ENCODE measurements around the gene PRKCQ.

GRCh38 chr10:6393168-6393567, 186.9 kb downstream of the PRKCQ start:
- TF ChIP-seq GATA2 (IDR thresholded peaks at IDR 0.05; ENCODE audit: low read depth, low read length) (no peak), GATA3 (IDR thresholded peaks at IDR 0.05; ENCODE audit: low read depth, low read length) (no peak)

Measured in SH-SY5Y (cell line).